ENCODE results near the gene CALML5.

The CALML5 gene

DNA sequence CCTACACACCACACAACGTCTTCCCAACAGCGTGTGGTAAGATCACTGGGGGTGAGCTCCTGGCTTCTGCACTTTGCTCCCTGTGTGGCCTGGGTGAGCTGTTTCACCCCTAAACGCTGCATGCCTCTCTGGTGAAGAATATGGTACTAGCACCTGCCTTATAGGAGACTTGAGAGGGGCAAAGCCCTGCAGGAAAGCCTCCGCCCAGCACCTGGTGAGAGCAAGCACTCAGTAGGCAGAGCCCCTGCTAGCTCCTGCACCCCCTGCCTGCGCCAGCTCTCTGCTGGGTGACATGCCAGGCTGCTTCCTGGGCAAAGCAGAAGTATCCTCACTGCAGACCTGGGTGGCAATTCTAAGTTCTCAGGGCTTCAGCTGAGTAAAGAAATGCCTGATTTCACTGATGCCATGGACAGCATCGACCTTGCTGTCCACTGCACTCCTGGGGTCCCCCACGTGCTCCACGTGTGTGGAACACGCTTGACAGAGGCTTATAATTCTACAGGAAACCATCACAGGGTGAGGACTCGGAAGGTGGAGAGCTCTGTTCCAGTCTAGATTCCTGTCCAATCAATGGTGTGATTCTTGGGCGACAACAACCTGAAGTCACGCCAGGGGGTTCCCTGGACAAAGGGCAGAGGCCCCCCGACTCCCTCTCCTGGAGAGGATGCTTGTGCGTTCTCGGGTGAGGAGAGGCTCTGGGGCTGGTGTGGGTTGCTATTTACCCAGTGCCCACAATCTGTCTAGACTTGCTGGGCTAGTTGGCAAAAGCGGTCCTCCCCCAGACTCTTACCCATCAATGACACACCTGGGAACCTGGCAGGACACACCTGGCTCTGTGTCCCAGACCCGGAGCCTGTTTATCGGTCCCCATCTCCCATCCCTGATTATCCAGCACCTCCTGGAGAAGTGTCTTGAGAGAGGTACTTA lies 5.0 kb upstream of the CALML5 start:
- H3K4me2 ChIP-seq (ENCODE audit: low read length), result no peak overlapping the region
- no peaks in the 10 kb centered on the region for H3K36me3 ChIP-seq (replicated peaks; ENCODE audit: low read depth, low read length)

DNA sequence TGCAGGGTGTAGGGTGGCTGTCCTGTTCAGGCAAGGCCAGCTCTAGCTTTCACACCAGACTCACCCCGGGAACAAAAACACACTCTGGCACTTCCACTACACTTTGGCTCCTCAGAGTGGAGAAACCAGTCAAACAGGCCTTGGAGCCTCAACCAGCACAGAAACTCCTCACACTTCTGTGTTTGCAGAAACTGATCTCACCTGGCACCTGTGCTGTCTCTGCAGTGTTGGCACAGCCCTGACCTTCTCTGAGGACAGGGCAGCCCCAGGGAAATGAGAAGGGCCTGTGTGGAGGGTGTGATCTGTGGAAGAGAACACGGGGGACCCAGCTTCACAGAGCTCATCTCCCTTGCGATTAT lies 4.1 kb upstream of the CALML5 start:
- H3K9me3 ChIP-seq (ENCODE audit: insufficient read depth, low read length), result no peaks in the 10 kb centered on the region
- no peaks in the 10 kb centered on the region for H3K36me3 ChIP-seq (replicated peaks; ENCODE audit: low read depth, low read length)
- no peak overlapping the region for H3K4me3 ChIP-seq (ENCODE audit: low read length)
- H4K20me1 ChIP-seq (ENCODE audit: insufficient read depth, low read length), result no peaks in the 10 kb centered on the region
- H3K4me1 ChIP-seq (ENCODE audit: low read length), result no peaks in the 10 kb centered on the region
- TF ChIP-seq, protein P1, sequence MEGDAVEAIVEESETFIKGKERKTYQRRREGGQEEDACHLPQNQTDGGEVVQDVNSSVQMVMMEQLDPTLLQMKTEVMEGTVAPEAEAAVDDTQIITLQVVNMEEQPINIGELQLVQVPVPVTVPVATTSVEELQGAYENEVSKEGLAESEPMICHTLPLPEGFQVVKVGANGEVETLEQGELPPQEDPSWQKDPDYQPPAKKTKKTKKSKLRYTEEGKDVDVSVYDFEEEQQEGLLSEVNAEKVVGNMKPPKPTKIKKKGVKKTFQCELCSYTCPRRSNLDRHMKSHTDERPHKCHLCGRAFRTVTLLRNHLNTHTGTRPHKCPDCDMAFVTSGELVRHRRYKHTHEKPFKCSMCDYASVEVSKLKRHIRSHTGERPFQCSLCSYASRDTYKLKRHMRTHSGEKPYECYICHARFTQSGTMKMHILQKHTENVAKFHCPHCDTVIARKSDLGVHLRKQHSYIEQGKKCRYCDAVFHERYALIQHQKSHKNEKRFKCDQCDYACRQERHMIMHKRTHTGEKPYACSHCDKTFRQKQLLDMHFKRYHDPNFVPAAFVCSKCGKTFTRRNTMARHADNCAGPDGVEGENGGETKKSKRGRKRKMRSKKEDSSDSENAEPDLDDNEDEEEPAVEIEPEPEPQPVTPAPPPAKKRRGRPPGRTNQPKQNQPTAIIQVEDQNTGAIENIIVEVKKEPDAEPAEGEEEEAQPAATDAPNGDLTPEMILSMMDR (IDR thresholded peaks at IDR 0.05; ENCODE audit: low read depth, low read length), result no peak
- no peak for TF ChIP-seq EZH2phosphoT487 (IDR thresholded peaks at IDR 0.05; ENCODE audit: low read depth)
- H2AFZ ChIP-seq (ENCODE audit: low read depth, low read length), result no peak overlapping the region
- H3K79me2 ChIP-seq (ENCODE audit: low read length), result no peaks in the 10 kb centered on the region
- H3K27ac ChIP-seq (ENCODE audit: low read length), result no peak overlapping the region
- H3K27me3 ChIP-seq (ENCODE audit: low read depth, low read length), result peaks cover 19% of the 10 kb centered on the region
- no peak overlapping the region for H3K9ac ChIP-seq (ENCODE audit: low read length)
- no peak overlapping the region for H3K4me2 ChIP-seq (ENCODE audit: low read length)

More for the DNA sequence above, 5.0 kb upstream of the CALML5 start:
- peaks cover 19% of the 10 kb centered on the region for H3K27me3 ChIP-seq (ENCODE audit: low read depth, low read length)
- no peak overlapping the region for H2AFZ ChIP-seq (ENCODE audit: low read depth, low read length)
- TF ChIP-seq EZH2phosphoT487 (IDR thresholded peaks at IDR 0.05; ENCODE audit: low read depth), result no peak
- TF ChIP-seq, protein P1 (IDR thresholded peaks at IDR 0.05; ENCODE audit: low read depth, low read length), result no peak
- H4K20me1 ChIP-seq (ENCODE audit: insufficient read depth, low read length), result no peaks in the 10 kb centered on the region
- no peaks in the 10 kb centered on the region for H3K79me2 ChIP-seq (ENCODE audit: low read length)
- no peaks in the 10 kb centered on the region for H3K4me1 ChIP-seq (ENCODE audit: low read length)
- H3K9ac ChIP-seq (ENCODE audit: low read length), result no peak overlapping the region
- no peak overlapping the region for H3K27ac ChIP-seq (ENCODE audit: low read length)
- no peaks in the 10 kb centered on the region for H3K9me3 ChIP-seq (ENCODE audit: insufficient read depth, low read length)
- H3K4me3 ChIP-seq (ENCODE audit: low read length), result no peak overlapping the region

DNA sequence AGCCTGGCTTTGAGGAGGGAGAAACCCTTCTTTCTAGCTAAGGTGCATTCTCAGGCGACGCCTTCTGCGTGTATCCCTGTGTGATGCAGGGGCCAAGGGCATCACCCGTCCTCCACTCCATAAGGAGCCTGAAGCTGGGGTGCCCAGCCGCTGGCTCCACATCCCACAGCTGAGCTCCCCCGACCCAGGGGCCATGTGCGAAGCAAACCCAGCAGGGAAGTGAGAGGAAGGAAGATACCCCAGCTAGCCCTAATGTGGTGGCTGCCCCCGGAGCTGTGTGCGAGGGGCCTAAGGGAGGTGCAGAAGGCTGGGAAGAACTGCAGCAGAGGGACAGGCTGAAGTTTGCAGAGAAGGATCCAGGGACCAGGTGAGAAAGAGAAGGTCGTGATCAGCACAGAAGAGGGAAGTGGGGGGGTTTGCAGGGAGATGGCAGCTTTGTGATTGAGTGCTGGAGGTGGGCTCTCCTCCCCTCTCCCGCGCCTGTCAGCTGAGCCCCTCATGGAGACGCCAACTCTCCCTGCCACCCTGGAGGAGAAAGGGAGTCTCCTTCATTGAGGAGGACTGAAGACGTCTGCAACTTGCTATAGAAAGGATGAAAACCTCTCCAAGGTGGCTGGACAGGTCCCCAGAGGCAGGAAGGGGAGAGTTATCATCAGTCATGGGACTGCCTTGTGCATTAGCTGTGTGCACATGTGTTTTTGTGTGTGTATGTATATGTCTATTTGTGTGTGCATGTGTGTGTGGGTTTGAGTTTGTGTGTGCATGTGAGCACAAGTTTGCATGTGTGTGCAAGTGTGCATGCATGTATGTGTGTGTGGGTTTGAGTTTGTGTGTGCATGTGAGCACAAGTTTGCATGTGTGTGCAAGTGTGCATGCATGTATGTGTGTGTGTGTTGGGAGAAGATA lies 3.5 kb upstream of the CALML5 start:
- Histone ChIP-seq H3K9me3 (ENCODE audit: insufficient read depth, low read length) (no peaks in the 10 kb centered on the region), H3K9ac (ENCODE audit: low read length) (no peak overlapping the region), H3K4me1 (ENCODE audit: low read length) (no peaks in the 10 kb centered on the region), H3K4me2 (ENCODE audit: low read length) (no peak overlapping the region), H2AFZ (ENCODE audit: low read depth, low read length) (no peak overlapping the region), H4K20me1 (ENCODE audit: insufficient read depth, low read length) (no peaks in the 10 kb centered on the region), H3K4me3 (ENCODE audit: low read length) (no peak overlapping the region), H3K36me3 (replicated peaks; ENCODE audit: low read depth, low read length) (no peaks in the 10 kb centered on the region), H3K27ac (ENCODE audit: low read length) (no peak overlapping the region), H3K79me2 (ENCODE audit: low read length) (no peaks in the 10 kb centered on the region), H3K27me3 (ENCODE audit: low read depth, low read length) (peaks cover 19% of the 10 kb centered on the region)
- TF ChIP-seq, protein P1 (IDR thresholded peaks at IDR 0.05; ENCODE audit: low read depth, low read length), result no peak
- no peak for TF ChIP-seq EZH2phosphoT487 (IDR thresholded peaks at IDR 0.05; ENCODE audit: low read depth)

DNA sequence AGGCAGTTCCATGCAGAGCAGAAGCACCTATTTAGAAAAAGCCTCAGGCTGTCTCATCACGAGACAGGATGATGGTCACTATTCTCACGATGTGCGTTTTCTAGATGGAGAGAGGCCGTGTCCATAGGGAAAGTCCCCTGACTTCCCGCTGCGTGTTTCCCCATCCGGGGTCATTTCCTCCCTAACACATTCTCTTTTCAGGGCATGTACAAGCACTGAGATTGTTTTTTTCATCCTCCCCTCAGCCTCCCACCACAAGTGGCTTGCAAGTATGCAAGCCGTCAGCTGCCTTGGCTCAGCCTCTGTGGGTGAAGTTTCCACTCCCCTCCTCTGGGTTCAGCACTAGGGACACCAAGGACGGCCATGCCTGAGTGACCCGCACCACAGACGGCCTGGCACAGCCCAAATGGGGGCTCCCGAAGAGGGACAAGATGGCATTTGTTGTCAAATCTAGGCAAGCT lies 2.7 kb upstream of the CALML5 start:
- no peaks in the 10 kb centered on the region for H4K20me1 ChIP-seq (ENCODE audit: insufficient read depth, low read length)
- H3K27me3 ChIP-seq (ENCODE audit: low read depth, low read length), result peaks cover 19% of the 10 kb centered on the region
- no peaks in the 10 kb centered on the region for H3K9me3 ChIP-seq (ENCODE audit: insufficient read depth, low read length)
- no peaks in the 10 kb centered on the region for H3K36me3 ChIP-seq (replicated peaks; ENCODE audit: low read depth, low read length)
- no peaks in the 10 kb centered on the region for H3K4me1 ChIP-seq (ENCODE audit: low read length)
- no peak overlapping the region for H3K9ac ChIP-seq (ENCODE audit: low read length)
- H2AFZ ChIP-seq (ENCODE audit: low read depth, low read length), result no peak overlapping the region
- H3K4me2 ChIP-seq (ENCODE audit: low read length), result no peak overlapping the region
- H3K27ac ChIP-seq (ENCODE audit: low read length), result no peak overlapping the region
- no peak for TF ChIP-seq EZH2phosphoT487 (IDR thresholded peaks at IDR 0.05; ENCODE audit: low read depth)
- TF ChIP-seq, protein P1 (IDR thresholded peaks at IDR 0.05; ENCODE audit: low read depth, low read length), result no peak
- H3K79me2 ChIP-seq (ENCODE audit: low read length), result no peaks in the 10 kb centered on the region
- H3K4me3 ChIP-seq (ENCODE audit: low read length), result no peak overlapping the region
